Karpas-422 (cell line): ENCODE results near the gene FSTL1. TPM values are rescaled to one million over a fixed set of nuclear protein-coding genes. Genes with fewer than 3 reads are reported as not detected.

Experiments
- DNase-seq: peaks from one replicate; pipeline ENCODE4 v3.0.0-alpha.2; 2015
- H2AFZ ChIP-seq: fragments of 200-600 bp; sonication (generic); 2 replicates; pipeline ENCODE4 v1.6.1; 2014; ENCODE audit warnings: antibody characterized with exemption, low read length, mixed read lengths
- H3K27ac ChIP-seq: fragments of 200-600 bp; sonication (generic); 2 replicates; pipeline ENCODE4 v1.5.1; 2014; ENCODE audit warnings: mild to moderate bottlenecking, low read length, moderate library complexity
- H3K27me3 ChIP-seq: fragments of 200-600 bp; sonication (generic); 2 replicates; pipeline ENCODE4 v1.6.1; 2014; ENCODE audit warnings: low read length, mixed read lengths
- H3K36me3 ChIP-seq: fragments of 200-600 bp; sonication (generic); 2 replicates; pipeline ENCODE4 v1.6.1; 2014; ENCODE audit warnings: low read length, mixed read lengths; ENCODE audit not compliant: insufficient read depth
- H3K4me1 ChIP-seq: fragments of 200-600 bp; sonication (generic); 2 replicates; pipeline ENCODE4 v1.6.1; 2014; ENCODE audit warnings: mild to moderate bottlenecking, low read length, mixed read lengths
- H3K4me2 ChIP-seq: fragments of 200-600 bp; sonication (generic); 2 replicates; pipeline ENCODE4 v1.6.1; 2014; ENCODE audit warnings: low read length, low read depth, mild to moderate bottlenecking; ENCODE audit not compliant: poor library complexity, severe bottlenecking
- H3K4me3 ChIP-seq: fragments of 200-600 bp; sonication (generic); 2 replicates; pipeline ENCODE4 v1.5.1; 2014; ENCODE audit warnings: mild to moderate bottlenecking, antibody characterized with exemption, low read length, mixed read lengths
- H3K79me2 ChIP-seq: fragments of 200-600 bp; sonication (generic); 2 replicates; pipeline ENCODE4 v1.6.1; 2014; ENCODE audit warnings: mild to moderate bottlenecking, low read length, mixed read lengths
- H3K9ac ChIP-seq: fragments of 200-600 bp; sonication (generic); 2 replicates; pipeline ENCODE4 v1.6.0; 2014; ENCODE audit warnings: low read length
- H3K9me2 ChIP-seq: fragments of 200-600 bp; sonication (generic), shearing (Covaris generic); replicated peaks from 2 replicates; pipeline ENCODE4 v1.6.0; 2014; ENCODE audit warnings: mild to moderate bottlenecking, low read length, moderate library complexity; ENCODE audit not compliant: insufficient read depth
- H3K9me3 ChIP-seq: fragments of 300-700, 200-600 bp; sonication (generic); 2 replicates; pipeline ENCODE4 v1.6.1; 2014; ENCODE audit warnings: low read length, mixed read lengths
- H4K20me1 ChIP-seq: fragments of 200-600 bp; sonication (generic); 2 replicates; pipeline ENCODE4 v1.6.1; 2014; ENCODE audit warnings: mild to moderate bottlenecking, antibody characterized with exemption, low read length, low read depth; ENCODE audit not compliant: insufficient read depth
- total RNA-seq: library from RNA; depleted of rRNA; stranded (reverse); fragments of >200 nt; shearing (Covaris generic); gene quantifications from 2 replicates; pipeline ENCODE4 v1.2.3, GENCODE V29; 2014; ENCODE audit warnings: low replicate concordance

The FSTL1 gene
- total RNA-seq, 1 experiment from 2014 or later, result not detected

- Histone ChIP-seq H3K4me1 (peaks cover 16% of the 10 kb centered on the region), H3K4me2 (no peak overlapping the region), H3K9me2 (no peaks in the 10 kb centered on the region), H3K9ac (no peak overlapping the region), H3K79me2 (no peaks in the 10 kb centered on the region), H3K4me3 (no peak overlapping the region), H3K9me3 (no peaks in the 10 kb centered on the region), H3K27me3 (no peaks in the 10 kb centered on the region), H4K20me1 (no peaks in the 10 kb centered on the region), H2AFZ (no peak overlapping the region), H3K36me3 (no peaks in the 10 kb centered on the region), H3K27ac (no peak overlapping the region)
- no peak for DNase-seq
These were observed 29.8 kb downstream of the FSTL1 start for GRCh38 chr3:120420928-120421551.

- Histone ChIP-seq H3K9ac (no peak overlapping the region), H3K4me3 (no peak overlapping the region), H3K9me3 (no peaks in the 10 kb centered on the region), H3K4me1 (peaks cover 16% of the 10 kb centered on the region), H3K4me2 (no peak overlapping the region), H3K9me2 (no peaks in the 10 kb centered on the region), H3K79me2 (no peaks in the 10 kb centered on the region), H3K27ac (no peak overlapping the region), H2AFZ (no peak overlapping the region), H3K36me3 (no peaks in the 10 kb centered on the region), H3K27me3 (no peaks in the 10 kb centered on the region), H4K20me1 (no peaks in the 10 kb centered on the region)
- DNase-seq, result no peak
These were observed 30.4 kb downstream of the FSTL1 start for GRCh38 chr3:120420360-120420759.

GRCh38 chr3:120419797-120420196 is 31.0 kb downstream of the FSTL1 start:
- Histone ChIP-seq H3K9me2 (no peaks in the 10 kb centered on the region), H3K4me3 (no peak overlapping the region), H3K9me3 (no peaks in the 10 kb centered on the region), H3K27ac (no peak overlapping the region), H3K79me2 (no peaks in the 10 kb centered on the region), H3K9ac (no peak overlapping the region), H3K4me2 (no peak overlapping the region), H3K27me3 (no peaks in the 10 kb centered on the region), H3K4me1 (peaks cover 16% of the 10 kb centered on the region), H2AFZ (no peak overlapping the region), H4K20me1 (no peaks in the 10 kb centered on the region), H3K36me3 (no peaks in the 10 kb centered on the region)
- no peak for DNase-seq

- no peaks in the 10 kb centered on the region for H3K9me3 ChIP-seq
- no peak overlapping the region for H3K4me3 ChIP-seq
- no peaks in the 10 kb centered on the region for H3K9me2 ChIP-seq
- peaks cover 16% of the 10 kb centered on the region for H3K4me1 ChIP-seq
- no peaks in the 10 kb centered on the region for H3K79me2 ChIP-seq
- H2AFZ ChIP-seq, result no peak overlapping the region
- no peak overlapping the region for H3K4me2 ChIP-seq
- peak; percentile 80 for DNase-seq
- no peaks in the 10 kb centered on the region for H4K20me1 ChIP-seq
- H3K27me3 ChIP-seq, result no peaks in the 10 kb centered on the region
- no peaks in the 10 kb centered on the region for H3K36me3 ChIP-seq
- no peak overlapping the region for H3K9ac ChIP-seq
- no peak overlapping the region for H3K27ac ChIP-seq
These were observed 31.8 kb downstream of the FSTL1 start for GRCh38 chr3:120418866-120419490.

- H3K27me3 ChIP-seq, result no peaks in the 10 kb centered on the region
- no peaks in the 10 kb centered on the region for H3K9me3 ChIP-seq
- peaks cover 16% of the 10 kb centered on the region for H3K4me1 ChIP-seq
- H3K9ac ChIP-seq, result no peak overlapping the region
- H3K36me3 ChIP-seq, result no peaks in the 10 kb centered on the region
- H3K79me2 ChIP-seq, result no peaks in the 10 kb centered on the region
- DNase-seq, result no peak
- H3K27ac ChIP-seq, result no peak overlapping the region
- no peak overlapping the region for H2AFZ ChIP-seq
- H3K4me3 ChIP-seq, result no peak overlapping the region
- H3K4me2 ChIP-seq, result peak overlapping the region; percentile 80
- H3K9me2 ChIP-seq, result no peaks in the 10 kb centered on the region
- no peaks in the 10 kb centered on the region for H4K20me1 ChIP-seq
These were observed 32.3 kb downstream of the FSTL1 start for GRCh38 chr3:120418446-120418845.

- no peaks in the 10 kb centered on the region for H3K9me3 ChIP-seq
- peaks cover 16% of the 10 kb centered on the region for H3K4me1 ChIP-seq
- H3K4me2 ChIP-seq, result peak overlapping the region; percentile 80
- no peaks in the 10 kb centered on the region for H3K9me2 ChIP-seq
- no peak overlapping the region for H3K27ac ChIP-seq
- peak overlapping the region; percentile 63 for H3K9ac ChIP-seq
- peak overlapping the region; percentile 97 for H2AFZ ChIP-seq
- peak overlapping the region; percentile 63 for H3K4me3 ChIP-seq
- H4K20me1 ChIP-seq, result no peaks in the 10 kb centered on the region
- H3K27me3 ChIP-seq, result no peaks in the 10 kb centered on the region
- H3K79me2 ChIP-seq, result no peaks in the 10 kb centered on the region
- H3K36me3 ChIP-seq, result no peaks in the 10 kb centered on the region
- peak; percentile 97 for DNase-seq
These were observed 33.4 kb downstream of the FSTL1 start for GRCh38 chr3:120417272-120417911.

- H3K9me3 ChIP-seq, result no peaks in the 10 kb centered on the region
These were observed 33.9 kb downstream of the FSTL1 start for GRCh38 chr3:120416868-120417267.

GRCh38 chr3:120415756-120416155 is 35.0 kb downstream of the FSTL1 start:
- H3K4me2 ChIP-seq, result no peak overlapping the region
- H3K4me3 ChIP-seq, result no peak overlapping the region
- H3K9ac ChIP-seq, result no peak overlapping the region
- H4K20me1 ChIP-seq, result no peaks in the 10 kb centered on the region
- H2AFZ ChIP-seq, result no peak overlapping the region
- H3K79me2 ChIP-seq, result no peaks in the 10 kb centered on the region
- H3K36me3 ChIP-seq, result no peaks in the 10 kb centered on the region
- H3K27me3 ChIP-seq, result no peaks in the 10 kb centered on the region
- peaks cover 16% of the 10 kb centered on the region for H3K4me1 ChIP-seq
- no peaks in the 10 kb centered on the region for H3K9me2 ChIP-seq
- H3K27ac ChIP-seq, result no peak overlapping the region
- no peaks in the 10 kb centered on the region for H3K9me3 ChIP-seq
- no peak for DNase-seq

More at GRCh38 chr3:120416868-120417267, 33.9 kb downstream of the FSTL1 start:
- Histone ChIP-seq H2AFZ (no peak overlapping the region; the same call in 1 of the 2 replicates), H3K4me1 (peaks cover 16% of the 10 kb centered on the region), H3K9me2 (no peaks in the 10 kb centered on the region), H3K9ac (peak overlapping the region; percentile 33; the same call in 1 of the 2 replicates), H3K27me3 (no peaks in the 10 kb centered on the region), H3K36me3 (no peaks in the 10 kb centered on the region), H3K27ac (no peak overlapping the region), H4K20me1 (no peaks in the 10 kb centered on the region), H3K4me2 (peak overlapping the region; percentile 80), H3K79me2 (no peaks in the 10 kb centered on the region), H3K4me3 (peak overlapping the region; percentile 18; the same call in 1 of the 2 replicates)
- no peak for DNase-seq
